ENCODE results near the gene STRADB. TPM values are rescaled to one million over a fixed set of nuclear protein-coding genes. Genes with fewer than 3 reads are reported as not detected.

STRADB gene
- total and polyA plus RNA-seq, 2 of the 4 experiments (the other 2 are of a cell fraction) = 14.9 to 31.5 TPM

DNA sequence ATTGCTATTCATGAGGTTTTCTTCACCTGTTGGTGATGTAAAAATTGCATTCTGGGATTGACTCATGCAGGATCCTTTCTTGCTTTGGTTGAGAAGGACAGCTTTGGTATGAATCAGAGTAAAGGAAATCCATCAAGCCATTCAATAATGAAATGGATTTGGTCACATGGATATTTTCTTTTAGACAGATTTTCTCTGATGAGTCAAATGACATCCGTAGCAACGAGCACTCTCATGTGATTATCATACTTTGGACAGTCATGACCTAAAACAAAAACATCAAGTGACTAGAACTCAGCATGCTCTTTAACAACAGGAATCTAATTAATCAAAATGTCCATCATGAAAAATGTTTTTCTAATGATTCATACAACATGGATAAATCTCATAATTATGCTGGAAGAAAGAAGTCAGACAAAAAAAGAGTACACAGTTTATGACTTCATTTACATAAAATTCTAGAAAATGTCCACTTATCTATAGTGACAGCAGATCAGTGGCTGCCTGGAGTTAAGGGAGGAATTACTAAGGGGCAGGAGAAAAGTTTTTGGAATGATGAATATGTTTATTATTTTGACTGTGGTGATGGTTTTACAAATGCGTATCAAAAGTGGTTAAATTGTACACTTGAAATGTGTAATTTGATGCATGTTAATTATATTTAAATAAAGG, 31.0 kb upstream of the STRADB start:
- Histone ChIP-seq H4K8ac (ENCODE audit: low read depth in 2 of 2, low read length in 2 of 2) (no peak overlapping the region), H4K91ac (ENCODE audit: insufficient read depth, low read depth, low read length) (no peak overlapping the region), H3K4me1 (ENCODE audit: control insufficient read depth, insufficient read depth, low read length) (peaks cover 11% of the 10 kb centered on the region), H4K20me1 (ENCODE audit: insufficient read depth, low read length) (peaks cover 6% of the 10 kb centered on the region; the same call in 1 of the 2 replicates), H3K9ac (ENCODE audit: low read depth, low read length) (no peak overlapping the region), H3K18ac (ENCODE audit: low read depth, low read length) (no peak overlapping the region), H2AK5ac (ENCODE audit: low read depth, low read length) (no peak overlapping the region), H3K9me3 (ENCODE audit: control insufficient read depth, insufficient read depth, low read length) (no peaks in the 10 kb centered on the region), H3K4me2 (ENCODE audit: low read depth, low read length) (no peak overlapping the region), H2BK20ac (ENCODE audit: low read depth, low read length) (no peak overlapping the region), H3K9me1 (ENCODE audit: insufficient read depth, low read length) (peaks cover 9% of the 10 kb centered on the region), H2AK9ac (replicated peaks; ENCODE audit: low read depth, low read length, poor library complexity) (no peak overlapping the region), H3K79me1 (ENCODE audit: low read depth in 1 of 2, low read length in 2 of 2) (peaks cover 15 to 48% of the 10 kb centered on the region in 2 experiments), H2BK15ac (ENCODE audit: low read depth, low read length) (no peak overlapping the region), H3K4ac (ENCODE audit: low read depth, low read length) (no peak overlapping the region), H3K14ac (replicated peaks; ENCODE audit: low read depth, low read length) (no peak overlapping the region), H2BK120ac (ENCODE audit: low read depth, low read length) (no peak overlapping the region), H2AFZ (replicated peaks; ENCODE audit: low read length, poor library complexity) (no peak overlapping the region), H3K27me3 (ENCODE audit: control insufficient read depth, insufficient read depth, low read length) (no peaks in the 10 kb centered on the region), H3K56ac (ENCODE audit: extremely low read depth, insufficient read depth, low read length) (no peak overlapping the region), H2BK5ac (ENCODE audit: low read depth, low read length, poor library complexity, severe bottlenecking) (no peak overlapping the region), H3K4me3 (ENCODE audit: insufficient read depth, low read depth, low read length) (no peak overlapping the region), H3K36me3 (ENCODE audit: control insufficient read depth, insufficient read depth, low read length) (peaks cover 6% of the 10 kb centered on the region; the same call in 1 of the 2 replicates), H3K23ac (ENCODE audit: low read depth, low read length) (no peak overlapping the region), H3K27ac (ENCODE audit: insufficient read depth, low read length) (no peak overlapping the region), H4K5ac (ENCODE audit: low read depth, low read length) (no peak overlapping the region)
- ChIA-PET CTCF (no interaction called here), POLR2A (ENCODE audit: unreplicated experiment) (no interaction called here)
- in situ Hi-C loops (cut with MboI; ENCODE audit: low sequenced_read_pairs) (no loop called here), intact Hi-C loops (cut with micrococcal nuclease) (no loop called here), dilution Hi-C loops (cut with HindIII; ENCODE audit: low sequenced_read_pairs, unreplicated experiment) (no loop called here)
- DNase-seq (peak; percentile 80), ATAC-seq (ENCODE audit: low read depth) (peak; percentile 67)
- BruUV-seq (replicated peaks) = no TSS peak
- no CpG with 5 or more reads among the region's 3 CpGs for WGBS, 2 experiments (ENCODE audit: extremely low coverage in 2 of 2, insufficient read length in 1 of 2)
- no peak for TF ChIP-seq CTCF (conservative IDR thresholded peaks at IDR 0.05; ENCODE audit: low read depth, low read length)
- TF ChIP-seq USF2 (IDR thresholded peaks at IDR 0.05; ENCODE audit: low read depth, low read length) = peak; percentile 34; the same call in 1 of the 2 replicates
- peak; percentile 48; the same call in 1 of the 2 replicates for TF ChIP-seq BHLHE40 (IDR thresholded peaks at IDR 0.05; ENCODE audit: low read depth, low read length)
- 0 out of 2 replicates have a peak, but pooled peaks have one; percentile 7 for TF ChIP-seq FOS (IDR thresholded peaks at IDR 0.05; ENCODE audit: low read depth, low read length)
- TF ChIP-seq NFE2L2 (IDR thresholded peaks at IDR 0.05; ENCODE audit: low read depth, low read length) = no peak
